Activated T-cell treated with anti-CD3 and anti-CD28 coated beads, Interleukin-2, amount 50 U/mL, for 4 hours (primary cell): ENCODE measurements around the gene RPS27. TPM values are rescaled to one million over a fixed set of nuclear protein-coding genes. Genes with fewer than 3 reads are reported as not detected.

Experiments
- total RNA-seq, 3 donors: library from RNA; stranded (reverse); gene quantifications; one replicate each; pipeline ENCODE4 v1.2.1, GENCODE V29; 2021

Gene RPS27
- total RNA-seq, 3 donors from 2014 or later: 2,132 to 2,236 (median 2,176) TPM

Other genes starting within 250 kb of the RPS27 start
- 1 to 10 TPM; 3.8 to 6.0 (median 6.0) TPM for gene SLC27A3, start 215.4 kb upstream of the RPS27 start, total RNA-seq
- 10 to 100 TPM; 57.3 to 58.3 (median 57.7) TPM for gene GATAD2B, start 67.8 kb upstream of the RPS27 start, total RNA-seq
- gene DENND4B, start 44.0 kb upstream of the RPS27 start, total RNA-seq: 100 to 1,000 TPM; 110 to 117 (median 115) TPM
- gene CRTC2, start 32.1 kb upstream of the RPS27 start, total RNA-seq: 10 to 100 TPM; 43.7 to 56.0 (median 51.7) TPM
- 10 to 100 TPM; 72.6 to 79.3 (median 73.9) TPM for gene SLC39A1, start 27.2 kb upstream of the RPS27 start, total RNA-seq
- 1 to 10 TPM; 4.2 to 4.3 (median 4.3) TPM for gene CREB3L4, start 22.9 kb upstream of the RPS27 start, total RNA-seq
- 100 to 1,000 TPM; 257 to 294 (median 273) TPM for gene JTB, start 13.1 kb upstream of the RPS27 start, total RNA-seq
- gene RAB13, start 4.4 kb upstream of the RPS27 start, total RNA-seq: 10 to 100 TPM in 1 of 3 donors, 1 to 10 TPM in 2; 7.0 to 16.0 (median 9.3) TPM
- gene NUP210L, start 164.3 kb downstream of the RPS27 start, total RNA-seq: under 1 TPM; 0.05 to 0.08 (median 0.08) TPM
- gene TPM3, start 201.3 kb downstream of the RPS27 start, total RNA-seq: 100 to 1,000 TPM; 788 to 834 (median 808) TPM
- gene CFAP141, start 215.6 kb downstream of the RPS27 start, total RNA-seq: not detected
- 100 to 1,000 TPM; 299 to 328 (median 318) TPM for gene UBAP2L, start 230.2 kb downstream of the RPS27 start, total RNA-seq